HG03469 (cell line): Measurements from ENCODE around the gene DOK5.
"Not testable (repeated sequence)": the region's sequence is repeated elsewhere in the genome, so short reads cannot be mapped to it uniquely, and the experiment has no call there.

Experiments
- ATAC-seq: cut with Tn5 transposase; IDR thresholded peaks from one replicate; pipeline ENCODE4 v1.9.1; 2021; ENCODE audit warnings: mild to moderate bottlenecking, moderate library complexity, moderate number of reproducible peaks; ENCODE audit not compliant: unreplicated experiment

DOK5 gene

DNA sequence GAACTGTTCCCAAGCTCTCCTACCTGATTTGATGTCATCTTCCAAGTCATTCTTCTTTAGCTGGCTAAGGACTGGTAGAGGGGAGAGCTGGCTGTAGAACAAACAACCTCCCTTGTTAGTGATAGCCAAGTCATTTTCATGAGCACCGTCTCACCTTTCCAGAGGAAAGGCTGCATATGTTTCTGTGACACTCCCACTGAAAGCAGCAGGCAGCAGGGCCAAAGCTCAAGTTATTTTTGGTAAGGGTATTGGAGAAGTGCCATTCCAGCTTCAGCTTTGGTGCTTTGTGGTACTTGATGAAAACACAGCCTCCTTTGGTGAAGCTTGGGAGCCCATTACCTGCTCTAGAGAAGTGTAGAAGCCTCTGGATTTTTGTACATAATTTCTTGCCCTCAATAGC lies 5.4 kb upstream of the DOK5 start:
- no peak for ATAC-seq

- no peak for ATAC-seq
These were observed 4.7 kb upstream of the DOK5 start for GRCh38 chr20:54470697-54471096.

- no peak for ATAC-seq
These were observed 2.8 kb upstream of the DOK5 start for GRCh38 chr20:54472607-54473006.

DNA sequence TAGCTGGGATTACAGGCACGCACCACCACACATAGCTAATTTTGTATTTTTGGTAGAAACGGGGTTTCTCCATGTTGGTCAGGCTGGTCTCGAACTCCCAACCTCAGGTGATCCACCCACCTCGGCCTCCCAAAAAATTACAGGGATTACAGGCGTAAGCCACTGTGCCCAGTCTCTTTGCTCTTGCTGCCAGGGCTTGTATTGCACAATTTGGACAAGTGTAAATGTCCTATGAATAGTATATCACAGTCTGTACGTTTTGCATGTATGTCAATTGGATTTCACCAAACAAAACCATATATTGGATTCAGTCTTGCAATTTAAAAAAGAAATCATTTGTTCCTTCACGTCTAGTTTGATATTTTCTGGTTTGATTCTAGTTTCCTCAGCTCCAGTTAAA lies 2.1 kb upstream of the DOK5 start:
- ATAC-seq = no peak

DNA sequence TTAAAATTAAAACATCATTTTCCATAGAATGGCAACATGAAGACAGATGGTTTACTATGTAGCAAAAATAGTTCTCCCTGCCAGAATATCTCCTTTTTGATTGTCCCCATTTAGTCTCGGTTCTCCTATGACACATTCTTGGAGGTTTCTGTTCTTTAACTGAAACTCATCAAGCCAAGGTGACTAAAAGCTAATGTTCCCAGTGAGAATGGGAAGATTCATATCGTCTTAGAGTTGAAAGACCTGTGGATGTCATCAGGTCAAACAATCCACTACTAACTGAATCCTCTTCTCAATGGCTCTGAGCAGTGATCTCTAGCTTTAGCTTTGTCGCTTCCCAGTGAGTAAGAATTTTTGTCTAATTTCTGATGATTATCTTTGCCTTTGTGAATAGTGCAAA lies 1.3 kb upstream of the DOK5 start:
- ATAC-seq = no peak

DNA sequence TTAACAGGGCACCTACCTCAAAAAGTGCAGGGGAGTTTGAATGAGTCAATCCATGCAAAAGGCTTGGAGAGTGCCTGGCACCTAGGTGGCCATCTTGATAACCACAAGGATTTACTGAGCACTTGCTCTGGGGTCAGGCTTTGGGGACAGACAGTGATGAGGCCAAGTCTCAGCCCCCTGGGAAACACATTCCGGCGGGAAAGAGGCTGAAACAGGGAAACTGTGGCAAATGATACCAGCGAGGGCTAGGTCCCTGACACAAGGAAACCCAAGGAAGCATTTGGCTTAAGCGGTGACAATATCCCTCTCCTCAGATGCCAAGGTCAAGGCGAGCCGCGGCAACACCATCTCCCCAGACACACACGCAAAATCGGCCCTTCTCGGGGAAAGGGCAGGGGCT lies 527 bp upstream of the DOK5 start:
- no peak for ATAC-seq

- no peak for ATAC-seq
These were observed 996 bp downstream of the DOK5 start for GRCh38 chr20:54476169-54477009.

DNA sequence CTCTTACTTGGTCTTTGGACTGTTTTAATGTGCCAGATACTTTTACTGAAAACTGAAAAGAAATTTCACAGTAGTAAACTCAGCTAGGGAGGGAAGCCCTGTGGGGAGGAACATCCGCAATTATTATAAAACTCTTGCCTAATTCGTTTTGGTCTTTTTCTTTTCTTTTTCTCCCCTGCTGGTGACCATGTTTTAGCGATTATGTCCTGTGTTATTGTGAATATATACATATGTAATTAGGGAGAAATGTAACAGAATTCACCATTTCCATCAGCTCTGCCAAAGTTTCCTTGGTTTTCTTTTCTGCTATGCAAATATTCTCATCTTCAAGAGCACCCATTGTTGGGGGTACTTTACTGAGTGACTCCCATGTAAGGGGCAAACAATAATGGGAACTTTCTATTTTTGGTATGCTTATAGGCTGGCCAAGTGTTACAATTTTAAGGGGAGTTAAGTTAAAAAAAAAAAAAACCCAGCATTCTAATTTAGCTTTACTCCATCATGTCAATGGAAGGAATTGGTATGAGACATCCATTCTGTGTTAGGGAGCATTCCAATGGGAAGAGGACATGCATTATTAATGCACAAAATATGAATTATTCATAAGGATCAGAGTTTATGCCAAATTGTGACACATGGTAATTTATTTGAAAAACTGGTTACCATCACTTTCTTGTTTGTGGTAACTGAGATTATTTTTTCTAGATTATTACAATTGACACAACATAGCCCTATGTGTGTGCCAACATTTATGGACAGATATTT lies 2.0 kb downstream of the DOK5 start:
- ATAC-seq = no peak

- no peak for ATAC-seq
These were observed 3.9 kb downstream of the DOK5 start for GRCh38 chr20:54479138-54479906.

DNA sequence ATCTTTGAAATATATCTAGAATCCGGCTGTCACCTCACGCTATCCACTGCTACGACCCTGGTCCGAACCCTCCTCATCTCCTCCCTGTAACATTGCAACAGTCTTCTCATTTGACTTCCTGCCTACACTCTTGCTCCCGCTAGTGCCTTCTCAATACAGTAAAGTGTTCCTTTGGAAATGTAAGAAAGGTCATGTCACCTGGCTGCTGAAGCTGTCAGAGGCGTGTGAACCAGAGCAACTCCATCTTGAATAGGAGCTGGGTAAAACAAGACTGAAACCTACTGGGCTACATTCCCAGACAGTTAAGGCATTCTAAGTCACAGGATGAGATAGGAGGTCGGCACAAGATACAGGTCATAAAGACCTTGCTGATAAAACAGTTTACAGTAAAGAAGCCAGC lies 4.5 kb downstream of the DOK5 start:
- not testable (repeated sequence) for ATAC-seq

DNA sequence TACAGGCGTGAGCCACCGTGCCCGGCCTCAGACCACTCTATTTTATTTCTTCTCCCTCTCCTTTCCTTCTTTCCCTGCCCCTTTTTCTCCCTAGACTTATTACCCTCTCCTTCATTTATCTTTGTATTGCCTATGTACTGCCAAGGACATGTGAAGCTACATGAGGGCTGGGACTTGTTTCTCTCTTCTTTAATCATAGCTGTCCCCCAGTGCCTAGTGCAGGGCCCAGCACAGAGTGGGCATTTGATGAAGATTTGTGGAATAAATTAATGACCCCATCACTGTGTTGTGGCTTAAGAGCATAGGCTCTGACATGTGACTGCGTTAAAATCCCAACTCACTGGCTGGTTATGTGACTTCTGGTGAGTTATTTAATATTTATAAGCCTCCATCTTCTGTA lies 6.0 kb downstream of the DOK5 start:
- ATAC-seq = no peak

- ATAC-seq = no peak
These were observed 10.2 kb downstream of the DOK5 start for GRCh38 chr20:54485631-54486030.

DNA sequence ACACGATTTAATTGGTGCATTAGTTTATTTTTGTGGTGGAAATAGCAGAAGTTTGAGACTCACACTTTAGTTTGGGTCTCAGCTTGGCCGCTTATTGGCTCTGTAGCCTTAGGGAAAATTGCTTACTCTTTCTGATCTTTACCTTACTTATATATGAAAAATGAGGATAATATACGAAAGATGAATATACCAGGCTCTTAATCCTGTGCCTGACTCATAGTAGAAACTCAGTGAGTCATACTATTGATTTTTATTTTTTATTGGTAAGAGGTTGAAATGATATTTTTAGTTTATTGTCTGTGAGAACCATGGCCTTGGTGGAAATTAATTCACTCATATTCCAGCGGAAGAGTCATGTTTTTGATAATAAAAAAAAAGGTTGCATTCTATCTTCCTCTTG lies 11.2 kb downstream of the DOK5 start:
- ATAC-seq = no peak

DNA sequence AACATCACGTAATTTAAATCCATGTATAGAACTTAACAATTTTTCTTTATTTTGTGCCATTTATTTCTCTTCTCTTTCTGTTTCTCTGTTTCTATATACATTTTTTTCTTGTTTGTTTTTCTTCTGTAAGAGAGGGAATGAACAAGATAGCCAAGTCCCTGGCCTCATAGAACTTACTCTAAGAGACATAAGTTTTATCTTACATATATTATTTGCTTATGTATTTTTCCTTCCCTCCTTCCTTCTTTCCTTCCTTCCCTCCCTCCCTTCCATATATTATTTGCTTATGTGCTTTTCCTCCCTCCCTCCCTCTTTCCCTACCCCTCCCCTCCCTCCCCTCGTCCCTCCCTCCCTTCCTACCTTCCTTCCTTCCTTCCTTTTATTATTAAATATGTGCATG lies 13.0 kb downstream of the DOK5 start:
- ATAC-seq = no peak

DNA sequence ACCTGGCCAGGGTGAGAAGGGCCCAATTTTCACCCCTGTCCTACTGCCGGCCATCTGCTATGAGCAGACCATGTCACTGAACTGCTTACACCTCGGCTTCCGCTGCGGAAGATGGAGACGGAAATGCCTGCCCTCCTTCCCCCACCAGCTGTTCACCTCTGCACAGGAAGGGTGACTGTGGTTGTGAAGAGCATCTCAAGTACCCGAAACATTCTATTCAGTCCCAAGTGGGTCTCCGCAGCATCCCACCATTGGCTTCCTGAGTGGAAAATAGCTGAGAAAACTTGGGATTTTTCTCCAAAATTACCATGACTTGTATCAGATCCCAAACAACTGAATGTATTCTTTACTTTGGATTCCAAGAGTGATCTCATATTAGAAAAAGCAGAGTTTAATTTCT lies 16.1 kb downstream of the DOK5 start:
- no peak for ATAC-seq

GRCh38 chr20:54494303-54495006 lies 19.1 kb downstream of the DOK5 start:
- ATAC-seq = no peak

DNA sequence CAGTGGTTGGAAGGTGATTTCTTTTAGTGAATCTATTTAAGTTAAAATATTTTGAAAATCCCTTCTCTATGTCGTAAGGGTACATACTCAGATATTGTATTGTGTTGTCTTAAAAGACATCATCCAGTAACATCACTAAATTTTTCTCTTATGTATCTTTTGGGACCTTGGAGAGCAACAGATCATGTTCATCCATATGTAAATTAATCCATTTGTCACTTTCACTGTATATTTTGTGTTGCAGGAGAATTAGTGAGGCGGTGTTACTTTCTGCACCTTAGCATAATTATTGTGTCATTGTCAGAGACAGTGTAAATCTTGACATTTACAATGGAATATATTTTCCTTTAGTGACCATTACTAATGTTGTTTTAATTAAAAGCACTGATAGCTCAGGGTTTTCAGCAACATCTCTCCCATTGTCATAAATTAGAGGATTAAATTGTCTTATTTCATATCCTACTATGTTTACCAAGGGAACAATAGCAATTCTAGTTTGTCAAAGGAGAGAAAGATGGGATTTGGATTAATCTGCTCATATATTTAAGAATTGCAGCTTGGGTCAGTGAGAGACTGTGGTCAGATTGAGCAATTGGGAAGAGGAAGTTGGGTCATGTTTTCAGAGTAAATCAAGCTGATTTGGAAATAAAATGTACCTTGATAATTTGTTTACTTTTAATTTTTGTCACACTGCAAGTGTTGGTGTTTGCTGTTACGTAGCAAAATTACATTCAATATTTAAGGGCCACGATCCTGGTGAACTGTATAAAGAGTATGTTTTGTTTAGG lies 22.7 kb downstream of the DOK5 start:
- no peak for ATAC-seq

DNA sequence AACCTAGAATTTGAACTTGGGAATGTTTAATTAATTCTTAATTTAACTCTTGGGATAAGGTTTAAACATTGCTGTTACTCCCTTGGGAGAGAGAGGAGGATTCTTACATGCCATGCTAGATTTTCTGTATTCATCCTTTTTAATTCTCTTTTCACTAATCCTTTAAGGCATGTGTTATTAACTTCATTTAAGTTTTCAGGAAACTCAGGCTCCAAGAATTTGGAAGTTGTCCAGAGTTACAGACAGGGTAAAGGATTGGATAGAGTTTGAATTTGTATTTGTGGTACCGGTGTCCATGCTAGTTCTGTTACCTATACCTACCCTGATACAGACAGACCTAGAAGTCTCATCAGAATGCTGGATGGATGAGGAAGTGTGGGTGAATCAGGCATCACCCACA lies 23.7 kb downstream of the DOK5 start:
- no peak for ATAC-seq

DNA sequence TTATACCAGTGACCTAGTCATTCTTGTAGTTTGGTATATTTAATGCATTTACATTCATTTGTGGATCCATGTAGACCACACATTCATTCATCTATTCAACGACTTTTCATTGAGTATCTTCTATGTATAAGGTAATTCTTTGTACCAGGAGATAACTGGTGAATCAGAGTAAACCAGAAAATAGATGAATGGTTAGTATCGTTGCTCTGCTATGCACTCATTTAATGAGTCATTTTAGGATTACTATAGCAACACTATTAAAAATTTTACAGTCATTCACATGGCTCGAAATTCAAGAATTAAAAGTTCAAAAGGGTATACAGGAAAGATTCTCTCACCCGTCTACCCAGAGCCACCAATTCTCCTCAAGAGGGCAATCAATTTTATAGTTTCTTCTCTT lies 26.8 kb downstream of the DOK5 start:
- ATAC-seq = no peak

GRCh38 chr20:54506643-54507042 lies 31.2 kb downstream of the DOK5 start:
- ATAC-seq = no peak
